ENCODE data around the gene ARID5B. TPM values are rescaled to one million over a fixed set of nuclear protein-coding genes. Genes with fewer than 3 reads are reported as not detected.

ARID5B gene
- polyA plus RNA-seq, 1 of the 3 experiments (the other 2 are of a cell fraction) = 10.9 TPM

GRCh38 chr10:61919646-61920215, 18.2 kb downstream of the ARID5B start:
- DNase-seq = no peak
- peaks cover 6% of the 10 kb centered on the region; the same call in 1 of the 2 replicates for H4K20me1 ChIP-seq (ENCODE audit: insufficient read depth)
- TF ChIP-seq RAD21 (IDR thresholded peaks at IDR 0.05; ENCODE audit: low read length) (no peak), FOXJ3 (CRISPR knock-in tag; IDR thresholded peaks at IDR 0.05) (no peak), FOXM1 (IDR thresholded peaks at IDR 0.05; ENCODE audit: low read depth) (no peak), RFX5 (IDR thresholded peaks at IDR 0.05; ENCODE audit: low read length) (no peak), EZH2phosphoT487 (IDR thresholded peaks at IDR 0.05; ENCODE audit: borderline replicate concordance, low read depth) (no peak), RCOR1 (IDR thresholded peaks at IDR 0.05; ENCODE audit: low read length) (no peak), PBX3 (IDR thresholded peaks at IDR 0.05) (no peak), NRF1 (IDR thresholded peaks at IDR 0.05; ENCODE audit: low read depth, low read length) (no peak), GATA2 (CRISPR knock-in tag; IDR thresholded peaks at IDR 0.05) (no peak), CTCF (IDR thresholded peaks at IDR 0.05) (no peak), SMC3 (IDR thresholded peaks at IDR 0.05; ENCODE audit: low read depth, low read length) (no peak), MEF2A (IDR thresholded peaks at IDR 0.05; ENCODE audit: borderline replicate concordance, low read depth) (no peak), GABPA (IDR thresholded peaks at IDR 0.05; ENCODE audit: low read depth) (no peak), REST (IDR thresholded peaks at IDR 0.05; ENCODE audit: low read depth, low read length) (no peak), ZBTB33 (IDR thresholded peaks at IDR 0.05; ENCODE audit: borderline replicate concordance, low read depth) (no peak), TAF1 (IDR thresholded peaks at IDR 0.05; ENCODE audit: borderline replicate concordance, low read depth, low read length) (no peak), MAX (IDR thresholded peaks at IDR 0.05; ENCODE audit: low read depth) (no peak), NFIC (IDR thresholded peaks at IDR 0.05; ENCODE audit: borderline replicate concordance) (no peak), IRF3 (IDR thresholded peaks at IDR 0.05; ENCODE audit: low read depth, low read length) (no peak), USF1 (IDR thresholded peaks at IDR 0.05; ENCODE audit: borderline replicate concordance, low read depth) (no peak)
- H3K4me3 ChIP-seq (ENCODE audit: low read depth in 2 of 2, low read length in 1 of 2) = no peak overlapping the region
- H3K9me2 ChIP-seq = no peaks in the 10 kb centered on the region
- WGBS (ENCODE audit: low lambda C conversion rate) = 87% methylated on average over 2 of the region's 2 CpGs
- peaks cover 78% of the 10 kb centered on the region for H3K79me2 ChIP-seq (ENCODE audit: insufficient read depth)
- H3K27me3 ChIP-seq (ENCODE audit: insufficient read depth) = no peaks in the 10 kb centered on the region
- no peaks in the 10 kb centered on the region for H3K9me3 ChIP-seq
- H3K9ac ChIP-seq = no peak overlapping the region
- H3K4me2 ChIP-seq = no peak overlapping the region
- H3K4me1 ChIP-seq (ENCODE audit: control insufficient read depth in 1 of 2, insufficient read depth in 2 of 2, low read depth in 1 of 2, low read length in 1 of 2) = peaks cover 11 to 23% of the 10 kb centered on the region in 2 experiments
- peaks cover 11 to 16% of the 10 kb centered on the region in 2 experiments for H3K36me3 ChIP-seq (replicated peaks in 1 of 2; ENCODE audit: control insufficient read depth in 1 of 2, insufficient read depth in 2 of 2, low read length in 1 of 2)
- ChIA-PET CTCF (no interaction called here), POLR2A (no interaction called here)
- peaks cover 9% of the 10 kb centered on the region for H3F3A ChIP-seq (replicated peaks; ENCODE audit: insufficient read depth)
- no peak overlapping the region for H2AFZ ChIP-seq (ENCODE audit: low read depth)
- H3K27ac ChIP-seq (ENCODE audit: low read depth in 2 of 2, low read length in 1 of 2) = peak overlapping the region in 1 of 2 experiments; percentile 8; a peak in 1 of 4 replicates
